Trophoblast cell (in vitro differentiated cells and primary cell): ENCODE measurements around the gene B4GALT4.

Experiments used
- DNase-seq, 2 donors: peaks; one replicate each; pipeline ENCODE4 v3.0.0-alpha.2; 2016
- H2AFZ ChIP-seq: 2 replicates; pipeline ENCODE4 v1.6.1; 2013; ENCODE audit warnings: low read length, moderate library complexity, mild to moderate bottlenecking; ENCODE audit not compliant: insufficient read depth, poor library complexity
- H2AK5ac ChIP-seq: 2 replicates; pipeline ENCODE4 v1.6.1; 2013; ENCODE audit warnings: mild to moderate bottlenecking, low read length
- H2BK120ac ChIP-seq: 2 replicates; pipeline ENCODE4 v1.6.1; 2013; ENCODE audit warnings: low read length, mild to moderate bottlenecking, moderate library complexity; ENCODE audit not compliant: insufficient read depth, poor library complexity
- H2BK12ac ChIP-seq: 2 replicates; pipeline ENCODE4 v1.6.1; 2013; ENCODE audit warnings: mild to moderate bottlenecking, low read length, moderate library complexity
- H2BK5ac ChIP-seq: 2 replicates; pipeline ENCODE4 v1.6.1; 2013; ENCODE audit warnings: low read length, low read depth, moderate library complexity, mild to moderate bottlenecking; ENCODE audit not compliant: poor library complexity
- H3K14ac ChIP-seq: 2 replicates; pipeline ENCODE4 v1.6.1; 2013; ENCODE audit warnings: mild to moderate bottlenecking, low read length
- H3K18ac ChIP-seq: 2 replicates; pipeline ENCODE4 v1.6.1; 2013; ENCODE audit warnings: mild to moderate bottlenecking, low read length
- H3K23ac ChIP-seq: 2 replicates; pipeline ENCODE4 v1.6.1; 2013; ENCODE audit warnings: low read length
- H3K27ac ChIP-seq: 2 replicates; pipeline ENCODE4 v1.5.1; 2013; ENCODE audit warnings: low read depth, mild to moderate bottlenecking, inconsistent platforms, low read length, moderate library complexity
- H3K27me3 ChIP-seq: 2 replicates; pipeline ENCODE4 v1.6.1; 2013; ENCODE audit warnings: inconsistent platforms, mild to moderate bottlenecking, low read length, moderate library complexity; ENCODE audit not compliant: insufficient read depth
- H3K36me3 ChIP-seq, 2 experiments: 1 replicate in 1 of 2; 2 replicates in 1 of 2; pipeline ENCODE4 v1.6.1; 2013; ENCODE audit warnings: low read length in 2 of 2, mild to moderate bottlenecking in 2 of 2, moderate library complexity in 1 of 2; ENCODE audit not compliant: insufficient read depth in 2 of 2, control insufficient read depth in 1 of 2
- H3K4ac ChIP-seq: 2 replicates; pipeline ENCODE4 v1.6.1; 2013; ENCODE audit warnings: low read depth, mild to moderate bottlenecking, low read length, moderate library complexity
- H3K4me1 ChIP-seq, 2 experiments: 1 replicate in 1 of 2; 2 replicates in 1 of 2; pipeline ENCODE4 v1.6.1; 2013; ENCODE audit warnings: low read length in 2 of 2, mild to moderate bottlenecking in 2 of 2, moderate library complexity in 1 of 2; ENCODE audit not compliant: insufficient read depth in 2 of 2, control insufficient read depth in 1 of 2
- H3K4me2 ChIP-seq: 2 replicates; pipeline ENCODE4 v1.6.1; 2013; ENCODE audit warnings: inconsistent platforms, mild to moderate bottlenecking, low read length, moderate library complexity
- H3K4me3 ChIP-seq: 2 replicates; pipeline ENCODE4 v1.5.1; 2013; ENCODE audit warnings: mild to moderate bottlenecking, low read depth, low read length, inconsistent platforms
- H3K79me1 ChIP-seq: one replicate; pipeline ENCODE4 v1.6.1; 2013; ENCODE audit warnings: low read length
- H3K79me2 ChIP-seq: 2 replicates; pipeline ENCODE4 v1.6.1; 2013; ENCODE audit warnings: low read length, mild to moderate bottlenecking; ENCODE audit not compliant: control insufficient read depth, insufficient read depth, poor library complexity
- H3K9ac ChIP-seq: 2 replicates; pipeline ENCODE4 v1.6.1; 2013; ENCODE audit warnings: mild to moderate bottlenecking, low read length
- H3K9me3 ChIP-seq: 2 replicates; pipeline ENCODE4 v1.6.1; 2013; ENCODE audit warnings: low read depth, mild to moderate bottlenecking, control low read depth, inconsistent platforms, low read length; ENCODE audit not compliant: insufficient read depth
- H4K12ac ChIP-seq: 2 replicates; pipeline ENCODE4 v1.6.1; 2013; ENCODE audit warnings: low read depth, mild to moderate bottlenecking, low read length, moderate library complexity
- H4K8ac ChIP-seq: 2 replicates; pipeline ENCODE4 v1.6.1; 2013; ENCODE audit warnings: low read depth, mild to moderate bottlenecking, low read length, moderate library complexity
- H4K91ac ChIP-seq: one replicate; pipeline ENCODE4 v1.6.1; 2013; ENCODE audit warnings: low read depth, mild to moderate bottlenecking, low read length, moderate library complexity
- WGBS: extraction: QIAGEN DNeasy Blood & Tissue Kit; methylation state at CpG from one replicate; pipeline ENCODE4 v1.1.7; 2013; ENCODE audit warnings: missing lambda C conversion rate; ENCODE audit not compliant: insufficient read length, insufficient coverage; ENCODE audit errors: extremely low coverage; 5-methylcytosine and 5-hydroxymethylcytosine counted together

Gene B4GALT4

DNA sequence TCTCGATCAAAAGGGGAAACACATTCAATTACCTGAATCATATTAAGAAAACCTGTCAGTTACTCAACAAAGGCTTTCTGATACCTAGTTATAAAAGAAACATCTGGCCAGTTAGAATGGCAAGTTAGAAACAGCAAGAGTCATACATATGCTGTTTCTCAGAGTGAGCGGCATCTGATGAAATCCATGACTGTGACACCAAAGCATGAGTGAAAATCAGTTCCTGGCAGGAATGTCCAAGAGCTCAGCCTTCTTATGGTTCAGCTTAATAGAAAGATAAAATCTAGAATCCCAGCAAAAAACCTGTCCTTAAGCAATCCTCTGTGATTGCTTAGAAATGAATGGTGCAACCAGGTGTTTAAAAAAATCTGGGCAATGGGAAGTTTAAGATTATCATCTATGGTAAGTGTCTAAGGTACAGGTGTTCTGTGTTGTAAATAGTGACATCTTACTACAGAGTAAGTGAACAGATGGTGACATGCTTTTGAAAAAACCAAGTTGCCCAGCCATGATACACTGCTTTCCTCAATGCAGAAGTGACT is 18.8 kb downstream of the B4GALT4 start:
- H3K14ac ChIP-seq = no peak overlapping the region

GRCh38 chr3:119220970-119221667 is 19.6 kb downstream of the B4GALT4 start:
- Histone ChIP-seq H2BK5ac (no peak overlapping the region), H3K4me1 (peaks cover 0 to 2% of the 10 kb centered on the region in 2 experiments), H3K18ac (no peak overlapping the region), H2BK12ac (no peak overlapping the region), H2AK5ac (no peak overlapping the region), H3K14ac (no peak overlapping the region), H4K8ac (no peak overlapping the region), H3K9me3 (no peaks in the 10 kb centered on the region), H3K4ac (no peak overlapping the region), H2AFZ (no peak overlapping the region), H3K36me3 (peaks cover 35 to 49% of the 10 kb centered on the region in 2 experiments), H4K12ac (no peak overlapping the region), H3K23ac (no peak overlapping the region), H3K4me3 (no peak overlapping the region), H4K91ac (no peak overlapping the region), H3K79me1 (no peaks in the 10 kb centered on the region), H3K79me2 (no peaks in the 10 kb centered on the region), H3K27ac (no peak overlapping the region), H3K27me3 (no peaks in the 10 kb centered on the region), H3K9ac (no peak overlapping the region), H2BK120ac (no peak overlapping the region), H3K4me2 (no peak overlapping the region)
- WGBS = no CpG with 5 or more reads among the region's 3 CpGs
- no peak for DNase-seq

More for the DNA sequence above, 18.8 kb downstream of the B4GALT4 start:
- Histone ChIP-seq H3K4me3 (no peak overlapping the region), H3K4me1 (peaks cover 0 to 2% of the 10 kb centered on the region in 2 experiments), H4K91ac (no peak overlapping the region), H3K23ac (no peak overlapping the region), H4K8ac (no peak overlapping the region), H3K9me3 (no peaks in the 10 kb centered on the region), H3K79me2 (no peaks in the 10 kb centered on the region), H3K27me3 (no peaks in the 10 kb centered on the region), H3K4me2 (no peak overlapping the region), H2AK5ac (no peak overlapping the region), H3K4ac (no peak overlapping the region), H3K9ac (no peak overlapping the region), H3K79me1 (no peaks in the 10 kb centered on the region), H2AFZ (no peak overlapping the region), H3K27ac (no peak overlapping the region), H2BK120ac (no peak overlapping the region), H2BK12ac (no peak overlapping the region), H2BK5ac (no peak overlapping the region), H3K18ac (no peak overlapping the region), H3K36me3 (peaks cover 39 to 56% of the 10 kb centered on the region in 2 experiments), H4K12ac (no peak overlapping the region)
- WGBS = no CpG with 5 or more reads among the region's 2 CpGs
- DNase-seq = peak; percentile 92 to 98

DNA sequence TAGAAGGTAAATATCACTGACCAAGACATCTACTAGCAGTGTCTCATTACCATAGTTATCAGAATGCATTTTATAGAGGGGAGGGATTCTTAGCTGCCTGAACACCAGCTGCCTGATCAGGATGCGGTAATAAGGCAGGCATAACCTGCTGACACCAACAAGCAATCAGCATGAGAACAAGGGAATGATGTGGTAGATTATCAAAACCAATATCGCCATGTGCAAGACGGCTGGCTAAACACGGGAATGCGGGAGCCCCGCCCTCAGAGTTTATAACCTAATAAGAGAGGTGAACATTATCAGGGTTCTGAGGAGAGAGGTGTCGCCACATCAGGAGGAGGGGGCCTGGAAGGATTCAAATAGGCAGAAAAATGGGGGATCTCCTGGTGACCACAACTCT is 20.5 kb downstream of the B4GALT4 start:
- Histone ChIP-seq H3K27me3 (no peaks in the 10 kb centered on the region), H2BK12ac (no peak overlapping the region), H4K12ac (no peak overlapping the region), H3K18ac (no peak overlapping the region), H3K9ac (no peak overlapping the region), H3K4me1 (peaks cover 0 to 2% of the 10 kb centered on the region in 2 experiments), H2AFZ (no peak overlapping the region), H3K14ac (no peak overlapping the region), H2BK5ac (no peak overlapping the region), H4K8ac (no peak overlapping the region), H3K36me3 (peaks cover 37 to 54% of the 10 kb centered on the region in 2 experiments), H3K4me2 (no peak overlapping the region), H3K27ac (no peak overlapping the region), H4K91ac (no peak overlapping the region), H3K23ac (no peak overlapping the region), H3K4ac (no peak overlapping the region), H3K79me2 (no peaks in the 10 kb centered on the region), H3K9me3 (no peaks in the 10 kb centered on the region), H3K79me1 (no peaks in the 10 kb centered on the region), H3K4me3 (no peak overlapping the region), H2BK120ac (no peak overlapping the region), H2AK5ac (no peak overlapping the region)
- WGBS = no CpG with 5 or more reads among the region's 7 CpGs
- no peak for DNase-seq

GRCh38 chr3:119219069-119219468 is 21.6 kb downstream of the B4GALT4 start:
- no peak overlapping the region for H4K8ac ChIP-seq
- no peaks in the 10 kb centered on the region for H3K79me2 ChIP-seq
- no peak for DNase-seq
- no CpG with 5 or more reads among the region's 4 CpGs for WGBS
- H3K79me1 ChIP-seq = no peaks in the 10 kb centered on the region
- no peak overlapping the region for H3K14ac ChIP-seq
- peaks cover 0 to 2% of the 10 kb centered on the region in 2 experiments for H3K4me1 ChIP-seq
- no peak overlapping the region for H2AFZ ChIP-seq
- H2BK5ac ChIP-seq = no peak overlapping the region
- no peak overlapping the region for H3K4me2 ChIP-seq
- H3K18ac ChIP-seq = no peak overlapping the region
- no peak overlapping the region for H3K4me3 ChIP-seq
- peaks cover 39 to 59% of the 10 kb centered on the region in 2 experiments for H3K36me3 ChIP-seq
- no peaks in the 10 kb centered on the region for H3K9me3 ChIP-seq
- no peak overlapping the region for H4K91ac ChIP-seq
- H3K4ac ChIP-seq = no peak overlapping the region
- H3K9ac ChIP-seq = no peak overlapping the region
- no peak overlapping the region for H2BK12ac ChIP-seq
- no peak overlapping the region for H3K27ac ChIP-seq
- no peaks in the 10 kb centered on the region for H3K27me3 ChIP-seq
- H4K12ac ChIP-seq = no peak overlapping the region
- H2BK120ac ChIP-seq = no peak overlapping the region
- no peak overlapping the region for H3K23ac ChIP-seq
- H2AK5ac ChIP-seq = no peak overlapping the region
